Progenitor cell of endocrine pancreas (in vitro differentiated cells): ENCODE results near the gene NACC2. TPM values are rescaled to one million over a fixed set of nuclear protein-coding genes. Genes with fewer than 3 reads are reported as not detected.

Experiments
- DNase-seq: peaks from one replicate; pipeline ENCODE4 v3.0.0; 2021; ENCODE audit warnings: low spot score; ENCODE audit not compliant: unreplicated experiment
- H3K27ac Mint-ChIP-seq: 2 replicates; pipeline ENCODE4 v1.8.0; 2021; ENCODE audit warnings: mild to moderate bottlenecking, moderate library complexity, mixed read lengths
- H3K27me3 Mint-ChIP-seq: 2 replicates; pipeline ENCODE4 v1.8.0; 2021; ENCODE audit warnings: mixed read lengths
- H3K36me3 Mint-ChIP-seq: 2 replicates; pipeline ENCODE4 v1.8.0; 2022; ENCODE audit warnings: mixed read lengths; ENCODE audit not compliant: insufficient read depth
- H3K4me1 Mint-ChIP-seq: 2 replicates; pipeline ENCODE4 v1.8.0; 2021; ENCODE audit warnings: low read depth, mixed read lengths
- H3K4me3 Mint-ChIP-seq: 2 replicates; pipeline ENCODE4 v1.8.0; 2021; ENCODE audit warnings: low read depth, mild to moderate bottlenecking, moderate library complexity, mixed read lengths
- H3K9me3 Mint-ChIP-seq: 2 replicates; pipeline ENCODE4 v1.8.0; 2021; ENCODE audit warnings: low read depth, mixed read lengths
- CTCF ChIP-seq: fragments of 200-600 bp; sonication (generic); IDR thresholded peaks from one replicate; pipeline ENCODE4 v1.5.0; 2021; ENCODE audit warnings: antibody characterized with exemption, mild to moderate bottlenecking; ENCODE audit not compliant: unreplicated experiment
- total RNA-seq: library from RNA; stranded (reverse); gene quantifications from 2 replicates; pipeline ENCODE4 v1.2.1, GENCODE V29; 2021

Gene NACC2
- total RNA-seq, 1 donor from 2014 or later, result 11.6 TPM

- no peaks in the 10 kb centered on the region for H3K9me3 Mint-ChIP-seq
- H3K4me3 Mint-ChIP-seq, result no peak overlapping the region
- H3K27ac Mint-ChIP-seq, result no peak overlapping the region
- H3K36me3 Mint-ChIP-seq, result no peaks in the 10 kb centered on the region
- TF ChIP-seq CTCF, result no peak
- no peaks in the 10 kb centered on the region for H3K27me3 Mint-ChIP-seq
- no peak for DNase-seq
- peaks cover 10% of the 10 kb centered on the region for H3K4me1 Mint-ChIP-seq
Observed at GRCh38 chr9:136056546-136057235, 38.4 kb downstream of the NACC2 start.

GRCh38 chr9:136055715-136056545 lies 39.2 kb downstream of the NACC2 start:
- no peaks in the 10 kb centered on the region for H3K36me3 Mint-ChIP-seq
- H3K27ac Mint-ChIP-seq, result no peak overlapping the region
- no peak for TF ChIP-seq CTCF
- H3K4me1 Mint-ChIP-seq, result peaks cover 10% of the 10 kb centered on the region
- no peaks in the 10 kb centered on the region for H3K27me3 Mint-ChIP-seq
- no peak overlapping the region for H3K4me3 Mint-ChIP-seq
- no peaks in the 10 kb centered on the region for H3K9me3 Mint-ChIP-seq
- DNase-seq, result no peak

- Mint-ChIP-seq H3K27me3 (no peaks in the 10 kb centered on the region), H3K9me3 (no peaks in the 10 kb centered on the region), H3K4me3 (no peak overlapping the region), H3K27ac (no peak overlapping the region), H3K36me3 (no peaks in the 10 kb centered on the region), H3K4me1 (peaks cover 10% of the 10 kb centered on the region)
- TF ChIP-seq CTCF, result no peak
- DNase-seq, result no peak
Observed at GRCh38 chr9:136054798-136055714, 40.0 kb downstream of the NACC2 start.

GRCh38 chr9:136054146-136054545 lies 40.9 kb downstream of the NACC2 start:
- Mint-ChIP-seq H3K9me3 (no peaks in the 10 kb centered on the region), H3K27ac (no peak overlapping the region), H3K4me3 (no peak overlapping the region), H3K36me3 (no peaks in the 10 kb centered on the region), H3K27me3 (no peaks in the 10 kb centered on the region), H3K4me1 (peaks cover 10% of the 10 kb centered on the region)
- TF ChIP-seq CTCF, result no peak
- no peak for DNase-seq

- H3K27me3 Mint-ChIP-seq, result no peaks in the 10 kb centered on the region
- H3K36me3 Mint-ChIP-seq, result no peaks in the 10 kb centered on the region
- no peak overlapping the region for H3K4me3 Mint-ChIP-seq
- DNase-seq, result no peak
- no peak overlapping the region for H3K27ac Mint-ChIP-seq
- H3K4me1 Mint-ChIP-seq, result peaks cover 10% of the 10 kb centered on the region
- no peak for TF ChIP-seq CTCF
- H3K9me3 Mint-ChIP-seq, result no peaks in the 10 kb centered on the region
Observed at GRCh38 chr9:136053757-136054142, 41.3 kb downstream of the NACC2 start.
